ENCODE data around the gene RNF141.
A peak's percentile ranks its signal among the peaks of the same experiment; 100 is the strongest.

Gene RNF141

GRCh38 chr11:10561043-10561818, 20.2 kb upstream of the RNF141 start:
- DNase-seq = no peak

- no peak for DNase-seq
Observed at GRCh38 chr11:10558288-10558687, 17.3 kb upstream of the RNF141 start.

- no peak for DNase-seq
Observed at GRCh38 chr11:10556590-10556989, 15.6 kb upstream of the RNF141 start.

- DNase-seq = no peak
Observed at GRCh38 chr11:10551845-10552352, 10.9 kb upstream of the RNF141 start.

GRCh38 chr11:10551290-10551592, 10.3 kb upstream of the RNF141 start:
- DNase-seq = peak; percentile 26

DNA sequence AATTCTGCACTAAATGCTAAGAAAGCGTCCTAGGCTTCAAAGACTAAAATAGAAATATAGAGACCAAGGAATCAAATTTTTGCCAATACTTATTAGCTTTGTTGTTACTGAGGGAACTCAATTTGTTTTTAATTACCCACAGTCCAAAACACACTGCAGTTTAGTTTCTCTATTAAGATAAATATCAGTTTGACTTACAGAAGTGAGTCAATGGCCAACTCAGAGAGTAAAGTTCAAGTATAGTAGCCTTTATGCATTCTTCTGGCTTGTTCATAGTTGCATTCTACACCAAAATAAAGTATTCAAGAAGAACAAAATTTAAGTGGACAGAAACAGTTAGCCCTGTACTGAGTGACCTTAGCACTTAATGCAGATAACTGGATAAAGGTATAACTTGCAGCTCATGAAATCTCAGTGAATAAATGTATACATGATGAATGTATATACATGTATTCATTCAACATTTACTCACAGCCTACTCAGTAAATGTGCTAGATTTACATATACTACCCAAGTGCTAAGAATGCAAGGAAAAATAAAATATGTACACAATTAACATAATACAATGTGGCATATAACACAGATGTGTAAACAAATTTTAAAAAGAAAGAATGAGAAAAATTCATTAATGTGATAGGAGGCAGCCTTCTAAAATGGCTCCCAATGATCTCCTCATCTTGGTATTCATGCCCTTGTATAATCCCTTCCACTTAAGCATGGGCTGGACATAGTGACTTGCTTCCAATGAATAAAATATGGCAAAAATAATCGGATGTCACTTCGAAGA, 9.7 kb upstream of the RNF141 start:
- peak; percentile 58 for DNase-seq

- DNase-seq = no peak
Observed at GRCh38 chr11:10544491-10545465, 3.8 kb upstream of the RNF141 start.

GRCh38 chr11:10543782-10544181, 2.8 kb upstream of the RNF141 start:
- no peak for DNase-seq

- DNase-seq = no peak
Observed at GRCh38 chr11:10542776-10543175, 1.8 kb upstream of the RNF141 start.

- peak; percentile 15 for DNase-seq
Observed at GRCh38 chr11:10541561-10541930, 559 bp upstream of the RNF141 start.

DNA sequence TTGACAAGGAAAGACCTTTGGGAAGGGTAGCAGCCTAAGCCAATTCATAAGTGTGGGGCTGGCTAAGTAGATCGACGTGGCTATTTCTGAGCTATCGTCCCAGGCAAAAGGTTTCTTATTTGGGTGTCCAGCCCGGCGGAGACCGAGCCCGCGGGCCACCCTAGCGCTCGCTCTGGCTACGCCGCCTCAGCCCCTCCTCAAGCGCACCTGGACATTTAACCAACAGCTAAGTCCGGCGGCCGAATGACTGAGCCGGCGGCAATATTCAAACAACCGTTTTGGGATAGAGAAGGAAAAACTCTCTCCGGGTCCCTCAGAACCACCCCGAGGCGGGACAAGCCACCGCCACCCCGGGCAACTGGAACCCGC, 457 bp downstream of the RNF141 start:
- peak; percentile 21 for DNase-seq

GRCh38 chr11:10539339-10539738, 1.6 kb downstream of the RNF141 start:
- no peak for DNase-seq

GRCh38 chr11:10538924-10539323, 2.1 kb downstream of the RNF141 start:
- no peak for DNase-seq

- no peak for DNase-seq
Observed at GRCh38 chr11:10537600-10537999, 3.4 kb downstream of the RNF141 start.

- no peak for DNase-seq
Observed at GRCh38 chr11:10534316-10534715, 6.7 kb downstream of the RNF141 start.

GRCh38 chr11:10533323-10533722, 7.7 kb downstream of the RNF141 start:
- no peak for DNase-seq

GRCh38 chr11:10532526-10532925, 8.5 kb downstream of the RNF141 start:
- DNase-seq = no peak

DNA sequence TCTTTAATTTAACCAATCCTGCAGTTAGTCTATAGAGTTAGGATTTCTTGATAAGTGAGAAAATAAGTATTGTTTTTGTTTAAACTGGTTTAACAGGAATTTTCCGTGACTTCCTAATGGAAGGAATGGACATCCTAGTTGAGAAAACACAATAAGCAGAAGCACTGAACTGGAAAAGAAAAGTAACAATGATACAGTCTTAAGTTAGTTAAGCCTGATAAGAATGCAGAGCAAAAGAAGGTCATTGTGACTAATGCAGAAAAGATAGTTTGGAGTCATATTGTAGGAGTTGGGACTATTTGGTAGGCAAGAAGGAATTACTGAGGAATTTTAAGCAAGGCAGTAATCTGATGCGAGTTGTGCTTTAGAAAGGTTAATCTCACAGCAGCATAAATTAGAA, 11.7 kb downstream of the RNF141 start:
- peak; percentile 20 for DNase-seq

DNA sequence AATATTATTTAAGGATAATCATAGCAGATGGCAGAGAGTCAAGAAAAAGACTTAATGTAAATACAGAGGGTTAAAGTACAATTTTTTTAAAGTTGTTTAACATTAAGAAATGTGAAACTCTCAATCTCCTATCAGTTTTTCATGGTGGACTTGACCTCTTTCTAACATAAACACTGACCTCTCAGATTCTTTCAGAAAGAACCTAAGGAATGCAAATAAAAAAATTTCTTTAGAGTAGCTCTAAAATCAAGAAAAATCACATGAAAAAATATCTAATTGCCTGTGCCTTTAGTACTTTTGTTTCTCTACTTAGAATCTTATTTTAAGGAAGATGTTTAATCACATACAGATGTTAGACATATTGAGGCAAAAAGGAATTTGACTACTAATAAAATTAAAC, 12.9 kb downstream of the RNF141 start:
- DNase-seq = no peak

GRCh38 chr11:10526974-10527918, 13.7 kb downstream of the RNF141 start:
- DNase-seq = no peak

- no peak for DNase-seq
Observed at GRCh38 chr11:10524471-10524870, 16.5 kb downstream of the RNF141 start.

DNA sequence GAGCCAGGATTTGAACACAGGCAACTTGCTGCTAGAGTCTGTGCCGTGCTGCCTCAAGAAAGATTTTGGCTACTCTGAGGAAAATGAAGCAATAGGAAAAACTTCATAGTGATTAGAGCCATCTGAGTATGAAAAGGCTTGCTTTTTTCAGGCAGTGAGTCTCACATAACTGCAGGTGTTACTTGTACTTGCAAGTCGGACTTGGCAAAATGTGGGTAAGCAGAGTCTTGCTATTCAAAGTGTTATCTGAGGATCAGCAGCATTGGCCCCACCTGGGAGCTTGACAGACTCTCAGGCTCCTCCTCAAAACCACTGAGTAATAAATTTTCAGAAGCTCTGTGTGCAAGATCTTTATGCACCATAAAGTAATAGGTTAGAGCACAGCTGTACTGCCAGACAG, 18.1 kb downstream of the RNF141 start:
- no peak for DNase-seq

Measured in fibroblast of skin of right quadriceps (primary cell).